ENCODE results near the gene DPH6. TPM values are rescaled to one million over a fixed set of nuclear protein-coding genes. Genes with fewer than 3 reads are reported as not detected.

Gene DPH6
- total RNA-seq, 1 experiment from 2014 or later = 25.7 TPM

DNA sequence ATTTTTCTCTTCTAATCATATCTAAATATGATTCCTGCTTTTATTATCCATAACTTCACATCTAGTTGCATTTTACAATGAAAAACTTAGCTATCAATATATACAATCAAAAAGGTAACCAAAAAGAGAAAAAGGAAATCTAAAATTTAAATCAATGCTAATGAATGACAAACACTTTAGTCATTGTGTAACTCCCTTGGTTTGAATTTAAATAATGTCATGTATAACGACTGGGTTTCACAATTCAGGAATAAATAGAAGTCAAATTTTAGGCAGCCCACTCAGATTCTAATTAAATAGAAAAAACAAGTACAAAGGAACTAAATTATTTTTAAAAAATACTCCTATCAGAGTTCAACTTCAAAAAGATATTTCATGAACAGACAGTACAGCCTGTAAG, 26.9 kb downstream of the DPH6 start:
- no TSS peak for BruUV-seq (replicated peaks)
- no peaks in the 10 kb centered on the region for H3K36me3 ChIP-seq (ENCODE audit: insufficient read depth, low read length, poor library complexity, severe bottlenecking)
- H3K4me3 ChIP-seq (ENCODE audit: low read depth, low read length, poor library complexity, severe bottlenecking) = no peak overlapping the region
- no peaks in the 10 kb centered on the region for H3K27me3 ChIP-seq (replicated peaks; ENCODE audit: insufficient read depth, low read depth, low read length, poor library complexity)
- ChIA-PET POLR2A (ENCODE audit: low non-redundant PET) (no interaction called here), CTCF (no interaction called here)
- no peak for TF ChIP-seq EZH2 (IDR thresholded peaks at IDR 0.05; ENCODE audit: borderline replicate concordance, low read depth, low read length, poor library complexity, severe bottlenecking)
- no peak for TF ChIP-seq CTCF (conservative IDR thresholded peaks at IDR 0.05; ENCODE audit: low read depth, low read length)
- H3K27ac ChIP-seq (ENCODE audit: low read depth, low read length, poor library complexity, severe bottlenecking) = no peak overlapping the region
- DNase-seq (ENCODE audit: low spot score) = no peak
- peaks cover 23% of the 10 kb centered on the region for H3K4me1 ChIP-seq (ENCODE audit: insufficient read depth, low read length, poor library complexity, severe bottlenecking)
- intact Hi-C loops (cut with micrococcal nuclease; ENCODE audit: unreplicated experiment) = loop anchor here (2.0 to 5.0 kb wide), 4 partner anchors 233 to 1614 kb away; no protein-coding TSS in a partner anchor
- H3K9me3 ChIP-seq (ENCODE audit: low read depth, low read length, poor library complexity, severe bottlenecking) = no peaks in the 10 kb centered on the region

DNA sequence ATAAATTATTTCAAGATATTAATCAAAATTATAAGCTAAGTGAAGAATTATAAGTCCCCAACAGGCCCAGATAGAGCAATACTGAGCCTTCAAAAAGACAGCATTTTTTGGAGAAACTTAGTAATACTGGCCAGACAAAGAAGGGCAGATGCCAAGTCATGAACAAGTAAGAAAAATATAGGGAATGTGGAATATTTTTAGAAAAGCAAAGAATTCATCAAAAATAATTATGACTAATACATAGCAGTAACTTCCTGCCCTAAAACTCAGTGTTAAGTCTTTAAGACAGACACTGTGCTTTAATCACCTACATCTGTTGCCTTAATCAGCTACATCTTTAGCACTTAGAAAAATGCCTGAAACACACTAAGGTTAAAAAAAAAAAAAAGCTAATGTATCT, 31.2 kb downstream of the DPH6 start:
- no peaks in the 10 kb centered on the region for H3K9me3 ChIP-seq (ENCODE audit: low read depth, low read length, poor library complexity, severe bottlenecking)
- no peaks in the 10 kb centered on the region for H3K36me3 ChIP-seq (ENCODE audit: insufficient read depth, low read length, poor library complexity, severe bottlenecking)
- no peaks in the 10 kb centered on the region for H3K27me3 ChIP-seq (replicated peaks; ENCODE audit: insufficient read depth, low read depth, low read length, poor library complexity)
- BruUV-seq (replicated peaks) = no TSS peak
- TF ChIP-seq CTCF (conservative IDR thresholded peaks at IDR 0.05; ENCODE audit: low read depth, low read length) = no peak
- no peak for TF ChIP-seq EZH2 (IDR thresholded peaks at IDR 0.05; ENCODE audit: borderline replicate concordance, low read depth, low read length, poor library complexity, severe bottlenecking)
- no peak overlapping the region for H3K27ac ChIP-seq (ENCODE audit: low read depth, low read length, poor library complexity, severe bottlenecking)
- CTCF ChIA-PET = interaction anchor here (0.6 kb wide), 1 partner anchor 434 kb away, joined by 3 read pairs; no protein-coding TSS in a partner anchor
- H3K4me3 ChIP-seq (ENCODE audit: low read depth, low read length, poor library complexity, severe bottlenecking) = no peak overlapping the region
- peaks cover 10% of the 10 kb centered on the region for H3K4me1 ChIP-seq (ENCODE audit: insufficient read depth, low read length, poor library complexity, severe bottlenecking)
- no peak for DNase-seq (ENCODE audit: low spot score)
- intact Hi-C loops (cut with micrococcal nuclease; ENCODE audit: unreplicated experiment) = loop anchor here (5.0 kb wide), 4 partner anchors 227 to 983 kb away; no protein-coding TSS in a partner anchor
- POLR2A ChIA-PET (ENCODE audit: low non-redundant PET) = no interaction called here

DNA sequence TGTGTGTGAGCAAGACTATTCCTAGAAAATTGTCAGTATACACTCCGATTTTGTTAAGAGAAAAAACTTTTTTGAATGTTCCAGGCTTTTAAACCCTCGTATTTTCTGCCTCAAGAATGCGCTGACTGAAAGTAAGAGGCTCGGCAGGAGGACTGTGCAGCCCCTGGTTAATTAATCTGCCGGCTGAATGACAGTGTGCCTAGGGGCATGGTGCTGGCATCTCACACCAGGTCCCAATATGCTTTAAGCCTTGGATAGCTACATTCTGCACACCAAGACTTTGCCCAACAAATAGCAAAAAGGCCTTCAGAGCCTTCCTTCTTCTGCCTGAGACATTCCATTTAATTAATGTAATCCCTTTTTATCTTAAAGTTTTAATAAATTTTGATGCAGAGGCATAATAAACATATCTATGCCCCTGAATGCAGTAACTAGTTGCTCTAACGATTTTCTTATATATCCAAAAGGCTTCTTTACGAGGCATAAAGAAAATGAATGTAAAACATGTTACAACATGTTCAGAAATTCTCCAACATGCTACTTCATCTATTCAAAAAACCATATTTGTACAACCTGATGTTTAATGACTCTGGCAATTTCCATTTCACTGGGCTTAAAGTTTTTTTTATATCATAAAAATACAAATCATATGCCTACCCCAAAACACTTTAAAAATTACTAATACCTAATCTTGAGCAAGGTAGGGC, 37.9 kb downstream of the DPH6 start:
- ChIA-PET CTCF (no interaction called here), POLR2A (ENCODE audit: low non-redundant PET) (no interaction called here)
- H3K27ac ChIP-seq (ENCODE audit: low read depth, low read length, poor library complexity, severe bottlenecking) = peak overlapping the region; percentile 12
- H3K4me3 ChIP-seq (ENCODE audit: low read depth, low read length, poor library complexity, severe bottlenecking) = peak overlapping the region; percentile 22
- TF ChIP-seq EZH2 (IDR thresholded peaks at IDR 0.05; ENCODE audit: borderline replicate concordance, low read depth, low read length, poor library complexity, severe bottlenecking) (no peak), CTCF (conservative IDR thresholded peaks at IDR 0.05; ENCODE audit: low read depth, low read length) (no peak)
- DNase-seq (ENCODE audit: low spot score) = peak; percentile 52
- no peaks in the 10 kb centered on the region for H3K9me3 ChIP-seq (ENCODE audit: low read depth, low read length, poor library complexity, severe bottlenecking)
- no TSS peak for BruUV-seq (replicated peaks)
- peaks cover 45% of the 10 kb centered on the region for H3K4me1 ChIP-seq (ENCODE audit: insufficient read depth, low read length, poor library complexity, severe bottlenecking)
- H3K27me3 ChIP-seq (replicated peaks; ENCODE audit: insufficient read depth, low read depth, low read length, poor library complexity) = no peaks in the 10 kb centered on the region
- H3K36me3 ChIP-seq (ENCODE audit: insufficient read depth, low read length, poor library complexity, severe bottlenecking) = no peaks in the 10 kb centered on the region
- intact Hi-C loops (cut with micrococcal nuclease; ENCODE audit: unreplicated experiment) = no loop called here

Data from A673 (cell line).